ENCODE data around the gene IL31.
"Not testable (repeated sequence)": the region's sequence is repeated elsewhere in the genome, so short reads cannot be mapped to it uniquely, and the experiment has no call there.

IL31 gene

DNA sequence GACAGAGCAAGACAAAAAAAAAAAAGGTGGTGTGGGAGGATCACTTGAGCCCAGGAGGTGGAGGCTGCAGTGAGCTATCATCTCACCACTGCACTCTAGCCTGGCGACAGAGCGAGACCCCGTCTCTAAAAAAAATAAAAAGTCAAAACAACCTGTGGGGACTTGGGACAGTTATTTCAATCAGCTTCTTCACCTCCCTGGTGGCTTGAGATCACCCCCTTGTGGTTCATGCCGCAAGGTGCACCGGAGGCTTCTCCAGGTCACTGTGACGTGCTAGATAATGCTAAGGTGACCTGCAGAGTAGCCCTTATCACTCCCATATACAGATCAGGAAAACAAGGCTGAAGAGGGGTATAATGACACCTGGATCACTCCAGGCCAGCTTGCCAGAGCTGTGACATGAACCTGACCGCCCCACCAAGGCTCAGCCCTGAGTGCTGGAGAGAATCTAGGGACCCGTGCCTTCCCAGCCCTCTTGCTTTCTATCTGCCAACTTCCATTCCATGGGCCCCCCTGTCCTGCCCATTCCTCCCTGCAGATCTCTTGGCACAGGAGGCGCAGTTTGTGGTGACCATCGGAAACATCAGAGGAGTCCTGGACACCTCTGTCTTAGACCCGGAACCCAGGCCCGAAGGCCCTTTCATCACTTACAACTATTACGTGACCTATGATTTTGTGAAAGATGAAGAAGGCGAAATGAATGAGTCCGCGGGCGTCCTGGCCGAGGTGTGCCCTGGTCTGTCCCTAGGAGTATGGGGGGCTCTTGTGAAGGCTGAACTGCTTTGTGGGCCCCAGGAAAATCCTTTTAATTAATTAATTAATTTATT lies 17.0 kb upstream of the IL31 start:
- DNase-seq = peak; percentile 89

DNA sequence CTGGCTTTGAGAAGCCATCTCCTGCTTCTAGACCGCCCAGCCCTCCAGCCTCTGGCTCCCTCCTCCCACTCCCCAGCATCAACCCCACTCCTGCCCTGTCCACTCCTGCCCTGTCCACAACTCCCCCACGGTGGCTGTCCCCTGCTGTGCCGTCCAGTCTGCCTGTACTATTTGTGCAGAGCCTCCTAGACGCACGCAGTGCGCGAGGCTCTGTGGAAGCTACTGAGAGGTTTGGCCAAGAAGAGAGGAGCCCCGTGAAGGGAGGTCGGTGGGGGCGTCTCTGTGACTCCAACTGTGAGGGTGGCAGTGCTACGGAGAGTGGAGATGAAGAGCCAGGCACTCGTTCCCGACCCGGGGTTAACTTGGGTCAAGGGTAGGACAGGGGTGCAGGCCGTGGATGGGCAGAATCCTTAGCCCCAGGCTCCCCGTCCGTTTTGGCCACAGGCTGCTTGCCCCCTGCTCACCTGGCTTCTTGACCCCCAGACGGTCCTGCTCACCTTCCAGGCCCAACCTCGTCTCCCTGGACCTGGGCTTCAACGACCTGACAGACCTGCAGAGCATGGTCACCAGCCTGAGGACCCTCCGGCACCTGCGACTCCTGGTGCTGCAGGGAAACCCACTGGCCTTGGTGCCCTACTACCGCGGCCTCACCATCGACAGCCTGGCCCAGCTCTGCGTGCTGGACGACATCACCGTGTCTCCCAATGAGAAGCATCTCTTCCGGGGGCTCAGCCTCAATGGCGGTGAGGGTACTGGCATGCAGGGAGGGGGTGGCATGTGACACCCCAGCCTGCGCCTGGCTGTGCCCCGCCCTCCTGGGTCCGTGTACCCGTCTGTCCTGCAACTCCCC lies 15.8 kb upstream of the IL31 start:
- no peak for DNase-seq

DNA sequence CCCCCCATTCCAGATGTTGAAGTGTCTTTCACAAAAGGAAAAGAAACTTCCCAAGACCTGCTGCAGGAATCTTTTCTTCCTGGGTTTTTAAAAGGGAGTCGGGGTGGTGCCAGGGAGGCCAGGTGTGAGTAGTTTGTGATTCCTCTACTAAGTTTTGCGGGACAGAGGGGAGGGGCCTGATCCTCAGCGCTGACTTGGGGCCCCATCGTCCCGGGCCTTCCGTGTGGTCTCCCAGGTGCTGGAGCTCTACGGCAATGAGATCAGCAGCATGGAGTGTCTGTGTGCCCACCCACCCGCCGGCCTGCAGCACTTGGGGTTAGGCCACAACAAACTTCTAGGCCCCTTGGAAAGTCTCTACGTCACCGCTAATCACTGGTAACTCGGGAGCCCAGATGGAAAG lies 13.4 kb upstream of the IL31 start:
- DNase-seq = no peak

GRCh38 chr12:122185494-122186082 lies 11.6 kb upstream of the IL31 start:
- DNase-seq = no peak

DNA sequence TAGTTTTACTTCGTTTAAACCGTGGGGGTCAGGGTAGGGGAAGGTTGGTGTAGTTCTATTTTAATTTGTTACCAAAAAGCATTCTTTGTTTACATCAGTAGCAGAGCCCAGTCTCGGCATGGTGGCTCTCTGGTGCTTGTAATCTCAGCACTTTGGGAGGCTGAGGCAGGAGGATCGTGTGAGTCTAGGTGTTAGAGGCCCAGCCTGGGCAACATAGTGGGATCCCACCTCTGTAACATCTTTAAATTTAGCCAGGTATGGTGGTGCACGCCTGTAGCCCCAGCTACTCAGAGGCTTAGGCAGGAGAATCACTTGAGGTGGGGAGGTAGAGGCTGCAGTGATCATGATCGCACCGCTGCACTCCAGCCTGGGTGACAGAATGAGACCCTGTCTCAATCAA lies 11.1 kb upstream of the IL31 start:
- no peak for DNase-seq

DNA sequence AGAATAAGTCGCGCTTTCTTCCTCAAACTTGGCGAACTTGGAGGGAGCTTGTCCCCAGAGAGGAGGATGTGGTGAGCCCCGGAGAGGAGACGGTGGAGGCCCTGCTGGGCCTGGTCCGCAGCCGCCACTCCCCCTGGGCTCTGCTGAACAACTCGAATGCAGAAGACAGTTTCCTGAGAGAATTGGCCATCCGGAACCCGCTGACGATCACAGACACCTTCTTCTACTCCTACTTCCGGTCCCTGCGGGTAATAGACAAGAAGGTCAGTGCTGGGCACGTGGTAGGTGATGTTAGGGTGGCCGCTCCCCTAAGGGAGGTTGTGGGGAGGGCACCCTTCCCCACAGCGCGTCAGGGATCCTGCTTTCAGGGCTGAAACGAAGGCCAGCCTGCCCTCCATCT lies 10.5 kb upstream of the IL31 start:
- no peak for DNase-seq

DNA sequence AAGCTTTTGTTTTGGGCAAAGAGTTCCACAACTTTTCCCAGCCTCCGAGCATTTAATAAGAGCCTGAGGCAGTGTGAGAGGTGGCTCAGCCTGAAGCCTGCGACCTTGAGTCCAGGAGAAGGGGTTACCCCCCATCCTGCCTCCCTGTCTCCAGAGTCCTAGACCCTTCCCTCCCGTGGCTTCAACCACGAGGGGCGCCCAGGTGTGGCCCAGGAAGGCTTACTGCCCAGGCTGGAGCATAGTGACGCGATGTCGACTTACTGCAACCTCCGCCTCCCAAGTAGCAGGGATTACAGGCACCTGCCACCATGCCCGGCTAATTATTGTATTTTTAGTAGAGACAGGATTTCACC lies 9.5 kb upstream of the IL31 start:
- DNase-seq = peak; percentile 44

- DNase-seq = peak; percentile 96
Observed at GRCh38 chr12:122182887-122183587, 9.0 kb upstream of the IL31 start, which contains the start of gene LRRC43. TSS of gene LRRC43 (plus strand) at chr12:122183123. CDS start at chr12:122183145, 22 bp downstream.

DNA sequence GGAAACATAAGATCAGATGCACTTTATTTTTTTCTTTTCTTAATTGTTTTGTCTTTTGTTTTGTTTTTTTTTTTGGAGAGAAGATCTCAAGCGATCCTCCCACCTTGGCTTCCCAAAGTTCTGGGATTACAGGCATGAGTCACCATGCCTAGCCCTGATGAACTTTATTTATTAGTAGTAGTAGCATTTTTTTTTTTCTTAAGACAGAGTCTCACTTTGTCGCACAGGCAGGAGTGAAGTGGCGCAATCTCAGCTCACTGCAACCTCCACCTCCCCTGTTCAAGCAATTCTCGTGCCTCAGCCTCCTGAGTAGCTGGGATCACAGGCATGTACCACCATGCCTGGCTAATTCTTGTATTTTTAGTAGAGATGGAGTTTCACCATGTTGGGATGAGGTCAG lies 2.5 kb upstream of the IL31 start:
- DNase-seq = not testable (repeated sequence)

DNA sequence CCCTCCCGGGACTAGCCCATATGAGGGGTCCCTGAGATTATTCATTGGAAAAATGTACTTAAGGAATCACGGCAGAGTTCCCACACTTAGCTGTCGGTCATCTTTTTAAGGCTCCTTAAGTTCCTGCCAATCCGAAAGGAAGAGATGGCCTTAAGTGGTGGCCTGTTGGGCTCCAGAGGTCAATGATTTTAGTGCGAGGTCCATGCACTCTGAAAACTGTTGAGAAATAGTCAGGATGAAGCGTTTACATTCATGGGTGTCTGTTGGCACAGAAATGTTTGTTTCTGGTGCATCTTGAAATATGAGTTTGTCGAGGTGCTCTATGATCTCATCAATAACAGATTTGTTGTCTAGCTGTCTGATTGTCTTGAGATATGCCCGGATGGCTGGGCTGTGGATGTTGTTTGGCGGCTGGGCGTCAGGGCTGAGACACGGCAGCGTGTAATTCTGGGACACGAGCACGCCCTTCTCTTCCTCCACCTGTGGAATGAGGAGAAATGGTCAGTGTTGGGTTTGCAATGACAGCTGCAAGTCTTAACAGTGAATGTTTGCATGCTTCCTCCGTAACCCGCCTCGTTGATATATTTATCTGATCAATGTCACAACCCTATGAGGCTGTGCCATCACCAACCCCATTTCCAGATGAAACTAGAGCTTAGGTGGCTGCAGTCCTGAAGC lies 1.6 kb downstream of the IL31 start:
- DNase-seq = no peak

DNA sequence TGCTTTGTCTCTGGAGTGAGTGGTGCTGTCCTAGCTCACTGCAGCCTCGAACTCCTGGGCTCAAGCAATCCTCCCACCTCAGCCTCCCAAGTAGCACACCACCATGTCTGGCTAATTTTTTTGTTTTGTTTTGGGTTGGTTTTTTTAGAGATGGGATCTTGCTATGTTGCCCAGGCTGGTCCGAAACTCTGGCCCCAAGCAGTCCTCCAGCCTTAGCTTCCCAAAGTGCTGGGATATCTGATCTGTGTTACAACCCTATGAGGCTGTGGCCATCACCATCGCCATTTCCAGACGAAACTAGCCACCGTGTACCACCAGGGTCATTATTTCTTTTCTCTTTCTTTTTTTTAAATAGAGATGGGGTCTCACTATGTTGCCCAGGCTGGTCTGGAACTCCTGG lies 2.6 kb downstream of the IL31 start:
- DNase-seq = no peak

- DNase-seq = no peak
Observed at GRCh38 chr12:122168492-122168891, 5.5 kb downstream of the IL31 start.

GRCh38 chr12:122167356-122167925 lies 6.6 kb downstream of the IL31 start:
- no peak for DNase-seq

DNA sequence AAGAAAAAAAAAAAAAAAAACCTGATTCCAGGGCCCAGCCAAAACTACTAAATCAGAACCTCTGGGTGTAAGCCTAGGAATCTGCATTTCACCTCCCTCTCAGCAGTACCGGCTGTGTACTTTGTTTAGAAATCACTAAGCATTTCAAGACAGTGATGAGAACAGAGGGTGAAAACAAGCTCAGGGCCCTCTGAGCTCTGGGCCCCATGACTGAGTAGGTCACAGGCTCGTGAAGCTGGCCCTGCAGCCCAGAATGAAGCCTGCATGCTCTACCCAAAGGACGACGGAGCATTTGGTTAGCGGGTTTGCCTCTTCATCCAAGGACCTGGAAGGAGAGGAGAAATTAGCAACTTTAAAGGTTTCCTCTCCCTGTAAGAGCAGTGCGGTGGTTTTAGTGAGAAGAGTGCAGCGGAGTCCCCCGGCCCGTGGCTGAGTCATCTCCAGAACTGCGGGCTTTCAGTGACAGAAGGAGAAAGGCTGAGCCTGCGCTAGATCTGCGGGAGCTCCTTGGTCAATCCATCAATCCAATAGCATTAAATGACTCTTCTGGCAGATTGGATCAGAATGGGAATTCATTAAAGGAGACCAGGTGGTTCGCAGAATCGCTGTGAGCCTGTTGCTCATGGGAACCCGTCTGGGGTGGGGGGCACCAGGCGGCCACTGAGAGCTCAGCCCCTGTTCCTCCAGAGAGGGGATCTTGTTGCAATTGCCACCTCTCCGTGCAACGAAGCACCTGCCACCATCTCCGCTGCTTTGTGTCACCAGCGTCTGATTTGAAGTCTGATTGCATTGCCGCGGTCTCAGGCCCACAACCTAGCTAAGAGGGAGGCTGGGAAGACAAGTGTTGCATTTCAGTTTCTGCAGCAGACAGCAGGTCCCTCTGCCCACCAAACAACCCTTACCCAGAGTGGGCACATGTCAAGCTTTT lies 7.3 kb downstream of the IL31 start:
- DNase-seq = no peak

- DNase-seq = no peak
Observed at GRCh38 chr12:122162976-122163375, 11.0 kb downstream of the IL31 start.

DNA sequence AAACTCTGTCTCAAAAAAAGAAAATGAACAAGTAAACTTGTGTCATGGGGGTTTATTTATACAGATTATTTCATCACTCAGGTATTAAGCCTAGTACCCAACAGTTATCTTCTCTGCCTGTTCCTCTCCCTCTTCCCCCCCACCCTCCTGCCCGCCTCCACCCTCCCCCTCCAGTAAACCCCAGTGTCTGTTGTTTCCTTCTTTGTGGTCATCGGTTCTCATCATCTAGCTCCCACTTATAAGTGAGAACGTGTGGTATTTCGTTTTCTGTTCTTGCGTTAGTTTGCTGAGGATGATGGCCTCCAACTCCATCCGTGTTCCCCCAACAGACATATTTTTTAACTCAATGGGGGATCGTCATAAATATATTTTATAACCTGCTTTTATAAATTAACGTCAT lies 12.3 kb downstream of the IL31 start:
- no peak for DNase-seq

GRCh38 chr12:122160761-122161160 lies 13.3 kb downstream of the IL31 start:
- DNase-seq = no peak

GRCh38 chr12:122159882-122160281 lies 14.1 kb downstream of the IL31 start:
- DNase-seq = peak; percentile 33

- DNase-seq = peak; percentile 26
Observed at GRCh38 chr12:122158700-122159285, 15.2 kb downstream of the IL31 start.

DNA sequence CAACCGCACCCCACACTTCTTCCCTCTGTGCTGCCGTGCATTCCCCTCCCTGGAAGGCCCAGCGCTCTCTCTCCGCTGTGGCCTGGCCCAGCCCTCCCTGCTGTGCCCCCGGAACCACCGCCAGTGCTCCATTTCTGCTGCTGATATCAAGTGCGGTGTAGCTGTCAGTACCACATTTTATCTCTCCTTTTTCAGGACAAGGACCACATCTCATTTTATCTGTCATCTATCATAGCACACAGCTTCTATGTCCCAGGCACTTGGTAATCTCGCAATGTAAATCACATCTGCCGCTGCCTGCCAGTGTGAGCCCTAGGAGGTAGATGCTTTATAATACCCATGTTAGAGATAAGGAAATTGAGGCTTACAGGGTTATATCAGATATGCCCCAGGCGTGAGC lies 18.3 kb downstream of the IL31 start:
- DNase-seq = no peak

- DNase-seq = no peak
Observed at GRCh38 chr12:122152754-122153153, 21.3 kb downstream of the IL31 start.

Measured in DMS53 (cell line).